Measurements from ENCODE around the gene ALKBH3. TPM values are rescaled to one million over a fixed set of nuclear protein-coding genes. Genes with fewer than 3 reads are reported as not detected.

The ALKBH3 gene
- total and polyA plus RNA-seq, 12 donors, result 19.7 to 45.3 (median 31.5) TPM

DNA sequence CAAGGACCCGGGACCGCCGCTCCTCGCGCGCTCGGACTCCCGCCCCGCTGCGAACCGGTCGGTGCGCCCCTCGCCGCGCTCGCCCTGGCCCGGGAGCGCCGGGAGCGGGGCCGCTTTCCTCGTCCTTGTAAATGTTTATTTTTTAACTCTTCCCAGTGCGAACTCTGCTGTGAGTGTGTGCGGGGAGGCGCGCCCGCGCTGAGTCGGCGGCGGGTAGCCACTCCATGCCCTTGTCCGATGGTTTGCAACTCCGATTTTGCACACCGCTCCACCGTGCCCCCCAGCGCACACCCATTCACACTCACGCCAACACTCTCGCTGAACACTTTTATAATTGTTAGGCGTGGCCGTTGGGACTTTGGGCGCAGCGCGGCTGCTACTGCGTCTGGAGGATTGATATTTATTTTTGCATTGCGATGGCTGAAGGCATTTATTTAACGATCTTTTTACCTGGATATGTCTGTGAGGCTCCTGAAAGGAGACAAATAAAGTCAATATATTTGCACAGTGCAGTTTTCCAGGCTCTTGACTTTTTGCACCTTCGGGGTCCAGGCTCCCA, 62.8 kb downstream of the ALKBH3 start:
- 0% methylated on average over 27 to 48 of the region's 48 CpGs for WGBS, 4 donors
- TF ChIP-seq, protein P1, sequence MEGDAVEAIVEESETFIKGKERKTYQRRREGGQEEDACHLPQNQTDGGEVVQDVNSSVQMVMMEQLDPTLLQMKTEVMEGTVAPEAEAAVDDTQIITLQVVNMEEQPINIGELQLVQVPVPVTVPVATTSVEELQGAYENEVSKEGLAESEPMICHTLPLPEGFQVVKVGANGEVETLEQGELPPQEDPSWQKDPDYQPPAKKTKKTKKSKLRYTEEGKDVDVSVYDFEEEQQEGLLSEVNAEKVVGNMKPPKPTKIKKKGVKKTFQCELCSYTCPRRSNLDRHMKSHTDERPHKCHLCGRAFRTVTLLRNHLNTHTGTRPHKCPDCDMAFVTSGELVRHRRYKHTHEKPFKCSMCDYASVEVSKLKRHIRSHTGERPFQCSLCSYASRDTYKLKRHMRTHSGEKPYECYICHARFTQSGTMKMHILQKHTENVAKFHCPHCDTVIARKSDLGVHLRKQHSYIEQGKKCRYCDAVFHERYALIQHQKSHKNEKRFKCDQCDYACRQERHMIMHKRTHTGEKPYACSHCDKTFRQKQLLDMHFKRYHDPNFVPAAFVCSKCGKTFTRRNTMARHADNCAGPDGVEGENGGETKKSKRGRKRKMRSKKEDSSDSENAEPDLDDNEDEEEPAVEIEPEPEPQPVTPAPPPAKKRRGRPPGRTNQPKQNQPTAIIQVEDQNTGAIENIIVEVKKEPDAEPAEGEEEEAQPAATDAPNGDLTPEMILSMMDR (IDR thresholded peaks at IDR 0.05), result no peak
- TF ChIP-seq POLR2A (IDR thresholded peaks at IDR 0.05), result no peak
- Histone ChIP-seq H3K9me3 (replicated peaks in 1 of 3) (no peaks in the 10 kb centered on the region), H3K4me1 (replicated peaks in 1 of 2) (peaks cover 10 to 22% of the 10 kb centered on the region in 2 donors), H3K27me3 (no peaks in the 10 kb centered on the region), H3K36me3 (replicated peaks in 1 of 2) (peaks cover 0 to 5% of the 10 kb centered on the region in 2 donors), H3K27ac (peak overlapping the region; percentile 60 to 96 (median 79)), H3K4me3 (peak overlapping the region; percentile 22 to 75 (median 64))
- intact Hi-C loops (cut with DNase I), result loop anchor here (10.0 kb wide), 1 partner anchor 91 kb away; no protein-coding TSS in a partner anchor
- DNase-seq, result peak in 1 of 7 donors; percentile 59

DNA sequence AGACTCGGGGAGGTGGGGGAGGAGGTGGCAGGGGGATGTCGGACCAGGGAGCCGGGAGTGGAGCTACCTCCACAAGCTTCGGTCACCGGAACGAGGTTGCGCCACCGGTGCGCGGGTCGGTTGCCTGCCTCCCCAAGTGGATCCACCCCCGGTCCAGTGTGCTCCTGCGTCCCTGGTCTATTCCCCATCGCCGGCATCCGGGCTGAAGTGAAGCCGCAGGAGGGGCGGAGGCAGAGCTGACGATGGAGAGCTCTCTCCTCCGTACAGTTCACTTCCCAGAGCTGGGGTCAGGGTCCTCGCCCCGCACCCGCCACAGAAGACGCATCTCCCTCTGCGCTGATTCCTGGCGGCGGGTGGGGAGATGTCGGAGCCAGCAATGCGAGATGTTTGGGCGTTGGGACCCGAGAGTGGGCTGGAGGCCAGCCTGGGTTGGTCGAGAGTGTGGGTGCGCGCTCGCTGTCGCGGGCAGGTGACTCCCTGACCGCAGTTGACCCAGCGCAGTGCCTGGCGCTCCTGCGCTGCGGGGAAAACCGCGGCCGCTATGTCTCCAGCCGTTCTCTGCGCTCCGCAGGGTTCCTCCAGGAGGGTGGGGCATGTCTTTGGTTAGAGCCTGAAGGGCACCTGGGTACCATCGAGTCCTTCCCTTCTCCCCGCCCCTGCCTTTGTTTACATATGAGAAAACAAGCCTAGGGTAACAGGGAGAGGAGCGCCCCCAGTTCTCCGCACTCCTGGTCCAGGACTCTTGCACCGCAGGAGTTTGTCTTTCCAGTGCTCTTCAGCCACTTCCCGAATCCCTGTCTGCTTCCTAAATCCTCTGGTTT, 63.5 kb downstream of the ALKBH3 start:
- Histone ChIP-seq H3K27ac (peak overlapping the region; percentile 60 to 96 (median 79)), H3K4me3 (peak overlapping the region; percentile 33 to 75 (median 64)), H3K9me3 (replicated peaks in 1 of 3) (no peaks in the 10 kb centered on the region), H3K36me3 (replicated peaks in 1 of 2) (peaks cover 0 to 5% of the 10 kb centered on the region in 2 donors), H3K4me1 (replicated peaks in 1 of 2) (peaks cover 10 to 22% of the 10 kb centered on the region in 2 donors), H3K27me3 (no peaks in the 10 kb centered on the region)
- peak in 1 of 2 donors; percentile 31 for TF ChIP-seq POLR2A (IDR thresholded peaks at IDR 0.05)
- TF ChIP-seq, protein P1 (IDR thresholded peaks at IDR 0.05), result no peak
- WGBS, 4 donors, result 2 to 3% (median 2%) methylated on average over 8 to 54 of the region's 54 CpGs
- DNase-seq, result peak; percentile 44 to 78 (median 61)
- intact Hi-C loops (cut with DNase I), result loop anchor here (10.0 kb wide), 1 partner anchor 91 kb away; no protein-coding TSS in a partner anchor

DNA sequence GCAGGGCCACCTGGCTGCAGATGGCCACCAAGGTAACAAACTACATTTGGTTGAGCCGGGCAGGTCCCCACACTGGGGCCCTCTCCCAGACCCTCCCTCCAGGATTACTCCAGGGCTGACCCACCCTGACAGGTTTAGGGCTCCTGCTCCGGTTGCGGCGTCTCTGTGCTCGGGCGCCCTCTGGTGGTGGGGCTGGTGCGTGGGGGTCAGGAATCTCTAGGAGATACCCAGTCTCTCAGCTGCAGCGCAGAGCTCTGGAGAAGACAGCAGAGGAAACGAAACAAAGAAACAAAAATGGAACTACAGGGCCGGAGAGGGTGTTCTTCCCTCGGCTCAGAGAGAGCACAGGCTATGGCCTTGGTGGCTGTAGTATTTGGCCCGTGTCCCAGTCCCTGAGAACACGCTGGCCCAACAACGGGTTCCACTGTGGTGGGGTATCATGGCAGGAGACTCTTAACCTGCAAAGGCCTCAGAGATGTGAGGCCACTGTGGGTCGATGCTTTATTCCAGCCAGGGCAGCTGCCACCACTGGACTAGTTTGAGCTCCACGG, 64.2 kb downstream of the ALKBH3 start:
- intact Hi-C loops (cut with DNase I), result loop anchor here (10.0 kb wide), 1 partner anchor 90 kb away; no protein-coding TSS in a partner anchor
- WGBS, 4 donors, result 7 to 14% (median 10%) methylated on average over 14 to 16 of the region's 16 CpGs
- Histone ChIP-seq H3K27ac (peak overlapping the region; percentile 51 to 96 (median 79)), H3K4me3 (peak overlapping the region in 3 of 4 donors; percentile 33 to 75 (median 59)), H3K4me1 (replicated peaks in 1 of 2) (peaks cover 10 to 22% of the 10 kb centered on the region in 2 donors), H3K27me3 (no peaks in the 10 kb centered on the region), H3K9me3 (replicated peaks in 1 of 3) (no peaks in the 10 kb centered on the region), H3K36me3 (replicated peaks in 1 of 2) (peaks cover 0 to 5% of the 10 kb centered on the region in 2 donors)
- peak; percentile 77 to 91 (median 89) for DNase-seq
- TF ChIP-seq POLR2A (IDR thresholded peaks at IDR 0.05), result peak in 1 of 2 donors; percentile 18
- TF ChIP-seq, protein P1 (IDR thresholded peaks at IDR 0.05), result peak; percentile 74 to 88 (median 86)
